HG02759 (cell line): ENCODE data around the gene MAX.

Experiments
- ATAC-seq: cut with Tn5 transposase; IDR thresholded peaks from one replicate; pipeline ENCODE4 v1.9.1; 2021; ENCODE audit warnings: mild to moderate bottlenecking, moderate library complexity; ENCODE audit not compliant: unreplicated experiment

The MAX gene

GRCh38 chr14:65074449-65075150 lies 27.7 kb downstream of the MAX start:
- ATAC-seq = no peak

DNA sequence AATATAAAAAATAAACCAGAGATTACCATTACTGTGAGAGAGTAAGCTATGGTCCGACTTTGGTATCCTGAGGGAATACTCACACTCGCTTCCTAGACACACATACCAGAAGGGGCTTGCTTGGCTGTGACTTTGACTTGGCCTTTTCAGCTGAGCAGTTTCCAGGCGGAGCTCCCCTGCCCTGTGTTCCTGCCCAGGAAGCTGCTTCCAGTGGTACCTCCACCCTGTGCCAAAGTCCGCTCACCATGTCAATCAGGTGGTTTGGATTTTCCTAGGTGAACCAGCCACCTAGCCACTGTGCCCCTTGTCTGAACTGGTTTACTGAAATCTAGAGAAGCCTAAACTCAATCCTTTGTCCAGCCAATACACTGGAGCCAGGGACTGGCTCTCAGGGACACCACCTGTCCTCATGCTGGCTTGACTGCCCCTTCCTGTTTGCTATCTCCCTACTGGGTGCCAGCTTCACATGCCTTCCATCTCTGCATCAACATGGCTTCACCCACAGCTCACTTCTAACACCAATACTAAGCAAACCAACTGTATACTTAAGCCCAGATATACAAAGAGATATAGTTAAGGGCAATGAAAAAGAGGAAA lies 28.6 kb downstream of the MAX start:
- ATAC-seq = no peak

DNA sequence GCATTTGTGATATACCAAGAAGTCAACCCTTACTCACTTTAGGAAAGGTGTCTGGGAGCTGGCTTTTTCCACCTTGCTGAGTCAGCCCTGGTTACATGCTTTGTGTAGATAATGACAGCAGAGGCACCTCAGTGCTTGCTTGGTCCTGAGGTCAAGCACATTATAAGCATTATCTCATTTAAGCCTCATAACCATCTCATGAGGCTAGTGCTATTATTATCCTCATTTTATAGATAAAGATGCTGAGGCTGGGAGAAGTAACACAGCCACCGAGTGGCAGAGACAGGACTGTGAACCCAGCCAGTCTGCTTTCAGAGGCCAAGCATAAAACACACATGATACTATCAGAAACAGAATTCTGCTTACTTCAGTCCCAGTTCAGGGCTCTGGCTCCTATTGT lies 29.4 kb downstream of the MAX start:
- no peak for ATAC-seq

- ATAC-seq = no peak
These were observed 30.1 kb downstream of the MAX start for GRCh38 chr14:65072256-65072655.

DNA sequence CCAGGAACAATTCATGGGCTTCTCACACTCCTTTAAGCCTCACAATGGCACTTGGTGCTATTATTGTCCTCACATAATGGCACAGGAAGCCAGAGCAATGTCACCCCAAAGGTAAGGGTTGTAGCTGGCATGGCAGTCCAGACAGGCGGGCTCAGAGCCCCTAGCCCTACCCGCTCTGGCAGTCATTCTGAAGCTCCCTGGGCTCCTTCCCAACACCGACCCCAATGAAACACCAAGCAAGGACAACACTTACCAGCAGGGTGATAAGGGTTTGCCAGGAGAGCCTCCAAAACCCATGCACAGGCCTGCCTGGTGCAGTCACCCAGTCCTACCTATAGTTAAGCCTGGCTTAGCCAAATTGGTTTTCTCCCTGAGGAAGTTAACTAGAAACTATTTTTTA lies 30.8 kb downstream of the MAX start:
- no peak for ATAC-seq

GRCh38 chr14:65070471-65070976 lies 31.8 kb downstream of the MAX start:
- peak; percentile 73 for ATAC-seq

DNA sequence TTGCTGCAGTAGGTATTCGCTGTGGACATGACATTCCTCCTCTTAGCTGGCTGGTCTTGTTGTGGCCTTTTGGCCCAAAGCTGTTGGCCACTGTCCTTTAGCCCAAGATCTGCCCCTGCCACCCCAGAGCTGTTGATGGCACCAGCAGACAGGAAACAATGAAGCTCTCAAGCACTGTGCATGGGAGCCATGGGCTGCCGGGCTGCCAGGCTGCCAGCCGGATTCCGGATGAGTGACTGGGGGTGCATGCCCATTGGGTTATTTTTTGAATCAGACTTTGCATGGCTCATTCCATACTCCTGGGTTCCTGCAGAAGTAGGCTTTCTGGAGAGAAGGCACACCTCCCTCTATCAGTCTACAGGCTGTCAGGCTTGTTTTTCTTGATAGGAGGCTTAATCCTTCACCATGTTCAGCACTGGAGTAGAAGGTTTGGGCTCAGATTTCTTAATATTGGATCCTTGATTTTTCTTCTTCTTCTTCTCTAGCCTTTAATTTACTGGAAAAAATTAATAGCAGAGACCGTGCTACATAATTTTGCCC lies 32.4 kb downstream of the MAX start:
- no peak for ATAC-seq

DNA sequence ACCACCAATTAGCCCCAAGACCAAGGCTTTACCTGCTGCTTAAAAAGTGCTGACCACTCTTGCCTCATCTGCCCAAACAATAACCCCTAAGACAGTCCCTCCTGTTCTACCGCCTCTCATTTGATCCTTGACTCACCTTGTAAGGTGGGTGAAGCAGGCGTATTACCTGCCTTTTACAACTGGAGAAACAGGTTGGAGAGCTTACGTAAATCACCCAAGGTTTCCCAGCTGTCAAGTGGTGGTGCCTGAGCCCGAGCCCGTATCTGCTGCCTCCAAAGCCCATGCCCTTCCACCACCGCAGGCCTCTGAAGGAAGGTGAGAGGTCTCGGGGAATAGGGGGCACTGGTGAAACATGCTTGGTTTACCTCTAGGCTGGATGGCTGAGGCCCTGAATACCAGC lies 36.6 kb downstream of the MAX start:
- no peak for ATAC-seq

DNA sequence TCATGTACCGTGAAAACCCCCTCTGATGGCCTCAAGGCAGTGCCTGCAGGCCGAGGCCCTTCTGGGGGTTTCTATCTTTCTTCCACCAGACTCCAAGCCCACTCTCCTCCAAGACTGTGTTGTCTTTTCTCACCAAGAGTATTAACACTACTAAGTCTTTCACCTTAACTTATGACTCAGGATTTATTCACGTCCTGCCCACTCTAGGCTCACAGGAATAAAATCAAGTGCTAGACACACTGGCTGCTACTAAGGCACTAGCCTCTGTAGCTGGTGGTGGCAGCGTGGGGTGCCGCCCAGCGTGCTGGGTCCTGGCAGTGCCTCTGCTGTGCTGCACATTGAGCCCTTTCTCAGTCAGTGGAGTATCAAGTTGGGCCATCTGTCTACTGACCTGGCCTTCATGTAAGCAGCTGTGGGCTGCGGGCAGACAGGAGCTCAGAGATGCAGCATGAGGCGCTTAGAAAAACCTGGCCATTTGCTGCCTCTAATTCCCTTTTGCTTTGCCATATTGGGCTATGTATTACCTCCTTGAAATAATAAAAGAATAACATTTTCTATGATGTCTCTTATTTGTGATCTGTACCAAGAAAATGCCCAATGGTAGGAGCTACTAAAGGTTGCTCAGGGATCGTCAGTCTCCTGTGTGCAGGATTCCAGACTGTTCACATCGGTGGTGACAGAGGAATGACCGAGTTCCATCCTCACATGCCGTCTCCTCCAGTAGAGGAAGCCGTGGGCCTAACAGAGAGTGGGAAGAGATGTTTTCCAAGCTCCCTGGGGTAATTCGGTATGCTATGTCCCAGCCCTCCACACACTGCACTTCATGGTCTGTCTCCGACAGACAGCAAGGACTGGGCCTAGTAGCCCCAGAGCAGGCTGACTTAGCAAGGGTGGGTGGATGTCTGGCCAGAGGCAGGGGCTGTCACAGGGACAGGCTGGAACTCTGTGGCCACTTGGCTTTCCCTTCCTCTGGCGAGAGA lies 39.9 kb downstream of the MAX start:
- no peak for ATAC-seq

DNA sequence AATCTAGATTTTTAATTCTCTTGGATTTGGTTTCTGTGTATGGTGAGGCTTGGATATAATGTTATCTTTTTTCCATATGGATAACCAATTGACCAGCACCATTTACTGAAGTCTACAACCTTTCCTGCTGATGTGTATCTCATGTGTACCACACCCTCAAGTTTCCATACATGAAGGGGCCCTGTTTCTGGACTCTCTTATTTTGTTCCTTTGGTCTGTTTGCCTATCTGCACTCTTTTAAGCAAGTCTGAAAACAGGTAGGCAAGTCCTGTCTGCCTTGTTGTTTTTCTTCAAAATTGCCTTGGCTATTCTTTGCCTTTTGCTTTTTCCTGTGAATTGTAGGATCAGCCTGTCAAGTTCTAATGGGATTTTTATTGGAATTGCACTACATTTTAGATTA lies 44.6 kb downstream of the MAX start:
- ATAC-seq = no peak

GRCh38 chr14:65054471-65055085 lies 47.7 kb downstream of the MAX start:
- no peak for ATAC-seq

DNA sequence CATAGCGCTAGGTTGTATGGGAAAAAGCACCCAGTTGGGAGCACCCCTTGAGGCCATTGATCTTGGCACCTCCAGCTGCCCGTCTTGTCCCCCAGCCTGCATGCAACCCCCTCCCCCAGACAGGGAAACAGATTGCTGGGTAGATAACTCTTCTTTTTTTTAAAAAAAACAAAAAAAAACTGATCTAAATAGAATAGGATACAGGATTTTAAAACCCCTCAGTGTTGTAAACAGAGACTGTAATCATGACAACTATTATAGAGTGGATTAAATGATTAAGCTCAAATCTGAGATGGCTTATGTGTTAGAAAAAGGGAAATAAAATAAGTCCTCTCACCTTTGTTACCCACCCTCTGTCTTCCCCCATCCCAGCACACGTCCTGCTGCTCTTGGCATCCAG lies 48.9 kb downstream of the MAX start:
- ATAC-seq = no peak

DNA sequence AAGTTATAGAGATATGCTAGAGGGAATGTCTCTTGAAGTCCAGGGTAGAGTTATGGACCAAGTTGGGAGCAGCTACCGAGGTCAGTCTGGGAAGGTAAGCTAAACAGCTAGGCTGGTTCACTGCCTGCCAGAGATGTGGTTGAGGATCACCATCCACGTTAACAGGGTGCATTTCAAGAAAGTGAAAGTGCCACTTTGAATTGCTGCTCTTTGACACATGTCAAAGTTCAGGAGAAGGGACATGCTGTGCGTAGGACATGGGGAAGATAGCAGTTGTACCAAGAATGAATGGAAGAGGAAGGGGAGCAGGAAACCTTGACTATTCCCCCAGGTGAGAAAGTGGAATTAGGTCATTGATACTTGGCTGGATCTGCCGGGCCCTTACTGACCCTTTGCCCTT lies 49.5 kb downstream of the MAX start:
- no peak for ATAC-seq

DNA sequence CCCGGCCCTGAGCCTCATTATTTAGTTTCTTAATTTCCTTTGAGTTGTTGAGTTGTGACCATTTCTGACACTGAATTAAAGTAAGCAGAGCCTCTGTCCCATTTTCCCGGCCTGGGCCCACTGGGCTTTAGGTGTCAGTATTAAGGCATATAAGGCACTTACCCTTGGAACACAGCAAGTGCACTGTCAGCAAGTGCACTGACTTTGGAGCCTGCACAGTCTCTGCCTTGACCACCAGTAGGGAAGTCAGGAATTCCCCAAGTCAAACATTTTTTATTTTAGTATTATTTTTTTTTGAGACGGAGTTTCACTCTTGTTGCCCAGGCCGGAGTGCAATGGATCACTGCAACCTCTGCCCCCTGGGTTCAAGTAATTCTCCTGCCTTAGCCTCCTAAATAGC lies 56.6 kb downstream of the MAX start:
- no peak for ATAC-seq

GRCh38 chr14:65045006-65045405 lies 57.3 kb downstream of the MAX start:
- ATAC-seq = no peak

DNA sequence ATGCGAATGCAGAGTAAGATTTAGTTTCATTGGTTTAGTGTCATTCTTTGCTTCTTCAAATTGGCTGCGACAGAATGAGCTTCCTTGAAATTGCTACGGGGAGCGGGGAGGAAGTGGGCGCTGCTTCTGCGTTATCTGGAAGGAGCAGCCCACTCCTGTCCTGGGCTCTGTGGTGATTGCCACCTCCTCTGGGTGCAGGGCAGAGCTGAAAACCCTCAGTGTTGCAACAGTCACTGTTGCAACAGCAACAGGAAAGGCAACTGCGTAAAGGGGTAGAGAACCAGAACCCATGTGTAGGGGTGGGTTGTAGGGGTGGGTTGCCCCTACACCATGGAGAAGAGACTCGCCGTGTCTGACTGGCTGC lies 57.7 kb downstream of the MAX start:
- ATAC-seq = no peak

GRCh38 chr14:65043893-65044595 lies 58.3 kb downstream of the MAX start:
- no peak for ATAC-seq

GRCh38 chr14:65042731-65043372 lies 59.5 kb downstream of the MAX start:
- ATAC-seq = peak; percentile 67

DNA sequence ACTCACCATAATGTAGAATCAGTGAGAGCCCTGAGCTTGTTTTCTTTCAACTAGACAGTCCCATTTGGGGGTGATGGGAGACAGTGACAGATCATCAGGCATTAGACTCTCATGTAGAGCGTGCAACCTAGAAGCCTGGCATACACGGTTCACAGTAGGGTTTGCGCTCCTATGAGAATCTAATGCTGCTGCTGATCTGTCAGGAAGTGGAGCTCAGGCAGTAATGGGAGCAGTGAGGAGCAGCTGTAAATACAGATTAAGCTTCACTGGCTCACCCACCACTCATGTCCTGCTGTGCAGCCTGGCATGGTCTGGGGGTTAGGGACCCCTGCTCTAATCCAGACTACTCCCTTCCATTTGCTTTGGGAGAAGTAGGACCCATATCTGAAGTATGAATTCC lies 60.0 kb downstream of the MAX start:
- peak; percentile 15 for ATAC-seq

DNA sequence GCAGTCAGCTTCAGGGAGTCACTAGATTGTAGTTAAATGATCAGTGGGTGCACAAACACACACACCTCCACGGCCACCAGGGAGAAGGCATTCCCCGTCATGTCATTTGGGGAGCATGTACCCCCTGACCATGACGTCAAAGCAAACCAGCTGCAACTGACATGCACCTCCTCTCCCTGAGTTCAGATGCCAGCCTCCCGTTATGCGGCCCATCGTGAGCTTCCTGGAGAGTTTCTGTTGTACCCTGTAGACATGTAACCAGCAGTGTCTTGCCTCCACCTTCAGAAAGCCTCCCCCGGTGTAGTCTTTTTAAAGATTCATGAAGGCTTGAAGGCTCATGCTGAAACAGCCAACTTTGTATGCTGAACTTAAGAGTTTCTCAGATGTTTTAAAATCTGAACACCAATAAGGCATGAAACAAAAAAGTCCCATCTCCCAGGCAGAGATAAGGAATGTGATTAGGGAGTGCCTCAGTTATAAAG lies 60.8 kb downstream of the MAX start:
- no peak for ATAC-seq
